Ramos (cell line): Measurements from ENCODE around the gene NCKAP5.

Source experiments
- in situ Hi-C: fragments of 300-500 bp; cut with MboI; formaldehyde crosslinking; loops from one replicate; pipeline ENCODE4 v1.14.3; 2022; ENCODE audit warnings: low sequenced_read_pairs; ENCODE audit not compliant: unreplicated experiment

NCKAP5 gene

GRCh38 chr2:133142087-133142486 is 426.2 kb downstream of the NCKAP5 start:
- in situ Hi-C loops = no loop called here

GRCh38 chr2:133140620-133141019 is 427.6 kb downstream of the NCKAP5 start:
- in situ Hi-C loops = no loop called here

- in situ Hi-C loops = no loop called here
These were observed 428.3 kb downstream of the NCKAP5 start for GRCh38 chr2:133139847-133140533.

GRCh38 chr2:133138693-133139092 is 429.6 kb downstream of the NCKAP5 start:
- in situ Hi-C loops = no loop called here

- in situ Hi-C loops = no loop called here
These were observed 433.1 kb downstream of the NCKAP5 start for GRCh38 chr2:133135035-133135654.

GRCh38 chr2:133130548-133131246 is 437.6 kb downstream of the NCKAP5 start:
- in situ Hi-C loops = no loop called here

- in situ Hi-C loops = no loop called here
These were observed 443.8 kb downstream of the NCKAP5 start for GRCh38 chr2:133124446-133124845.

- in situ Hi-C loops = no loop called here
These were observed 444.4 kb downstream of the NCKAP5 start for GRCh38 chr2:133123904-133124303.

GRCh38 chr2:133123393-133123792 is 444.9 kb downstream of the NCKAP5 start:
- in situ Hi-C loops = no loop called here

- in situ Hi-C loops = no loop called here
These were observed 445.7 kb downstream of the NCKAP5 start for GRCh38 chr2:133122529-133122928.

- in situ Hi-C loops = no loop called here
These were observed 448.0 kb downstream of the NCKAP5 start for GRCh38 chr2:133120310-133120709.

GRCh38 chr2:133110201-133110600 is 458.1 kb downstream of the NCKAP5 start:
- in situ Hi-C loops = no loop called here

- in situ Hi-C loops = no loop called here
These were observed 458.5 kb downstream of the NCKAP5 start for GRCh38 chr2:133109772-133110171.

GRCh38 chr2:133107058-133107815 is 461.0 kb downstream of the NCKAP5 start:
- in situ Hi-C loops = no loop called here

- in situ Hi-C loops = no loop called here
These were observed 463.4 kb downstream of the NCKAP5 start for GRCh38 chr2:133104871-133105270.

- in situ Hi-C loops = no loop called here
These were observed 469.5 kb downstream of the NCKAP5 start for GRCh38 chr2:133098787-133099186.

- in situ Hi-C loops = no loop called here
These were observed 470.6 kb downstream of the NCKAP5 start for GRCh38 chr2:133097666-133098065.

- in situ Hi-C loops = no loop called here
These were observed 475.7 kb downstream of the NCKAP5 start for GRCh38 chr2:133092571-133092970.

- in situ Hi-C loops = no loop called here
These were observed 477.9 kb downstream of the NCKAP5 start for GRCh38 chr2:133090358-133090757.

GRCh38 chr2:133086176-133086575 is 482.1 kb downstream of the NCKAP5 start:
- in situ Hi-C loops = no loop called here

- in situ Hi-C loops = no loop called here
These were observed 482.6 kb downstream of the NCKAP5 start for GRCh38 chr2:133085646-133086045.
